Activated T-helper 1 cell treated with Interleukin-2 at 50 U/mL for 16 hours (primary cell): ENCODE results near the gene CMTM7.

ENCODE experiments used
- DNase-seq: peaks from one replicate; pipeline ENCODE4 v3.0.0-alpha.2; 2020; ENCODE audit warnings: low read depth

The CMTM7 gene

GRCh38 chr3:32391643-32392535 lies at the start of gene CMTM7:
TSS of gene CMTM7 (plus strand) at chr3:32391853. CDS start at chr3:32391907, 54 bp downstream.
- DNase-seq, result peak; percentile 50

- no peak for DNase-seq
These were observed 44.1 kb upstream of the CMTM7 start for GRCh38 chr3:32347343-32348125.

- DNase-seq, result no peak
These were observed 42.5 kb upstream of the CMTM7 start for GRCh38 chr3:32349184-32349583.

GRCh38 chr3:32352563-32352962 lies 39.1 kb upstream of the CMTM7 start:
- DNase-seq, result no peak

GRCh38 chr3:32353351-32353750 lies 38.3 kb upstream of the CMTM7 start:
- no peak for DNase-seq

GRCh38 chr3:32354362-32354778 lies 37.3 kb upstream of the CMTM7 start:
- no peak for DNase-seq

- no peak for DNase-seq
These were observed 35.8 kb upstream of the CMTM7 start for GRCh38 chr3:32355751-32356291.

GRCh38 chr3:32359766-32360492 lies 31.7 kb upstream of the CMTM7 start:
- DNase-seq, result no peak

- DNase-seq, result no peak
These were observed 31.2 kb upstream of the CMTM7 start for GRCh38 chr3:32360493-32360827.

GRCh38 chr3:32366638-32367397 lies 24.8 kb upstream of the CMTM7 start:
- DNase-seq, result no peak

- no peak for DNase-seq
These were observed 24.2 kb upstream of the CMTM7 start for GRCh38 chr3:32367442-32367841.

GRCh38 chr3:32371461-32372212 lies 20.0 kb upstream of the CMTM7 start:
- DNase-seq, result no peak

GRCh38 chr3:32372213-32372490 lies 19.5 kb upstream of the CMTM7 start:
- no peak for DNase-seq

GRCh38 chr3:32373276-32373675 lies 18.4 kb upstream of the CMTM7 start:
- DNase-seq, result no peak

GRCh38 chr3:32373844-32374243 lies 17.8 kb upstream of the CMTM7 start:
- DNase-seq, result no peak

GRCh38 chr3:32374788-32375595 lies 16.7 kb upstream of the CMTM7 start:
- peak; percentile 20 for DNase-seq

- no peak for DNase-seq
These were observed 16.1 kb upstream of the CMTM7 start for GRCh38 chr3:32375596-32375930.

- DNase-seq, result no peak
These were observed 15.5 kb upstream of the CMTM7 start for GRCh38 chr3:32376115-32376514.

- no peak for DNase-seq
These were observed 11.7 kb upstream of the CMTM7 start for GRCh38 chr3:32379831-32380500.

GRCh38 chr3:32381922-32382321 lies 9.7 kb upstream of the CMTM7 start:
- DNase-seq, result no peak
